Gastrocnemius medialis (tissue), 4 donors: ENCODE results near the gene ATP11A.

Source experiments
- POLR2A ChIP-seq, 2 donors: fragments of 450-650 bp; IDR thresholded peaks; one replicate each; pipeline ENCODE4 v1.6.1; 2017; ENCODE audit warnings: antibody characterized with exemption in 2 of 2, mild to moderate bottlenecking in 2 of 2, moderate library complexity in 2 of 2
- TF ChIP-seq, protein P1 (sequence below), 5 experiments: fragments of 450-650 bp in 3 of 5; fragments of 200-600 bp in 2 of 5; sonication (generic) in 2 of 5; IDR thresholded peaks in 4 of 5; conservative IDR thresholded peaks in 1 of 5; 1 replicate in 4 of 5; 2 replicates in 1 of 5; pipeline ENCODE4 v1.5.1; 2016 to 2019; ENCODE audit warnings: antibody characterized with exemption in 5 of 5, mild to moderate bottlenecking in 3 of 5, moderate library complexity in 3 of 5

DNA sequence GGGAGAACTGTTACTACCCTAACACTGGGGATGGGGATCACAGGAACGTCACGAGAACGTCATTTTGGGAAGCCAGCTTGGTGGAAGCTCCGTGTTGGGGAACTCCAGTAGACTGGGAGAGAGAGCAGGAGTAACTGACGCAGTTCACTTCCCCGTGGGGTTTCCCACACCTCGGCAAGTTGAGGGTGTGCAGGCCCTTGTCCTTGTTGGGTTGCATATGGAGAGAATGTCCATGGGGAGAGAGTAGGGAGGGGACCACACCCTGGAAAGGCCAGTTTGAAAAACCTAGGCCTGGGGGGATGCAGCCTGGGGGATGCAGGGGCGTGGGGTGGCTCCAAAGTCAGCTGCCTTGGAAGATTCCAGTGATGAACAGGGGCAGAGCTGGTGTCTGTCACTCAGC is 228.4 kb downstream of the ATP11A start:
- TF ChIP-seq POLR2A (IDR thresholded peaks at IDR 0.05): no peak
- TF ChIP-seq, protein P1, sequence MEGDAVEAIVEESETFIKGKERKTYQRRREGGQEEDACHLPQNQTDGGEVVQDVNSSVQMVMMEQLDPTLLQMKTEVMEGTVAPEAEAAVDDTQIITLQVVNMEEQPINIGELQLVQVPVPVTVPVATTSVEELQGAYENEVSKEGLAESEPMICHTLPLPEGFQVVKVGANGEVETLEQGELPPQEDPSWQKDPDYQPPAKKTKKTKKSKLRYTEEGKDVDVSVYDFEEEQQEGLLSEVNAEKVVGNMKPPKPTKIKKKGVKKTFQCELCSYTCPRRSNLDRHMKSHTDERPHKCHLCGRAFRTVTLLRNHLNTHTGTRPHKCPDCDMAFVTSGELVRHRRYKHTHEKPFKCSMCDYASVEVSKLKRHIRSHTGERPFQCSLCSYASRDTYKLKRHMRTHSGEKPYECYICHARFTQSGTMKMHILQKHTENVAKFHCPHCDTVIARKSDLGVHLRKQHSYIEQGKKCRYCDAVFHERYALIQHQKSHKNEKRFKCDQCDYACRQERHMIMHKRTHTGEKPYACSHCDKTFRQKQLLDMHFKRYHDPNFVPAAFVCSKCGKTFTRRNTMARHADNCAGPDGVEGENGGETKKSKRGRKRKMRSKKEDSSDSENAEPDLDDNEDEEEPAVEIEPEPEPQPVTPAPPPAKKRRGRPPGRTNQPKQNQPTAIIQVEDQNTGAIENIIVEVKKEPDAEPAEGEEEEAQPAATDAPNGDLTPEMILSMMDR (IDR thresholded peaks at IDR 0.05 in 4 of 5, conservative IDR thresholded peaks at IDR 0.05 in 1 of 5): no peak
